SJSA1 (cell line): ENCODE measurements around the gene KIF6. TPM values are rescaled to one million over a fixed set of nuclear protein-coding genes. Genes with fewer than 3 reads are reported as not detected.

Source experiments
- DNase-seq, 2 experiments: peaks; one replicate each; pipeline ENCODE4 v3.0.0-alpha.2; 2015 to 2020; ENCODE audit warnings: low spot score in 2 of 2, low read depth in 1 of 2
- H3K27ac ChIP-seq: fragments of 250-450 bp; sonication (Bioruptor Pico); 2 replicates; pipeline ENCODE4 v1.5.1; 2020; ENCODE audit warnings: mild to moderate bottlenecking, moderate library complexity
- H3K27me3 ChIP-seq: fragments of 250-450 bp; sonication (Bioruptor Pico); replicated peaks from 2 replicates; pipeline ENCODE4 v1.5.1; 2020; ENCODE audit warnings: mild to moderate bottlenecking, moderate library complexity
- H3K36me3 ChIP-seq: fragments of 250-450 bp; sonication (Bioruptor Pico); 2 replicates; pipeline ENCODE4 v1.5.1; 2020; ENCODE audit warnings: mild to moderate bottlenecking
- H3K4me1 ChIP-seq: fragments of 250-450 bp; sonication (Bioruptor Pico); replicated peaks from 2 replicates; pipeline ENCODE4 v1.6.1; 2021; ENCODE audit warnings: mild to moderate bottlenecking
- H3K4me3 ChIP-seq: fragments of 250-450 bp; sonication (Bioruptor Pico); 2 replicates; pipeline ENCODE4 v1.5.1; 2020; ENCODE audit warnings: mild to moderate bottlenecking
- H3K9me3 ChIP-seq: fragments of 250-450 bp; sonication (Bioruptor Pico); replicated peaks from 2 replicates; pipeline ENCODE4 v1.5.1; 2020; ENCODE audit warnings: mild to moderate bottlenecking
- total RNA-seq: library from RNA; depleted of rRNA; stranded (reverse); fragments of >200 nt; shearing (Covaris generic); gene quantifications from 2 replicates; pipeline ENCODE4 v1.2.3, GENCODE V29; 2014

Gene KIF6
- total RNA-seq, 1 experiment from 2014 or later, result not detected

DNA sequence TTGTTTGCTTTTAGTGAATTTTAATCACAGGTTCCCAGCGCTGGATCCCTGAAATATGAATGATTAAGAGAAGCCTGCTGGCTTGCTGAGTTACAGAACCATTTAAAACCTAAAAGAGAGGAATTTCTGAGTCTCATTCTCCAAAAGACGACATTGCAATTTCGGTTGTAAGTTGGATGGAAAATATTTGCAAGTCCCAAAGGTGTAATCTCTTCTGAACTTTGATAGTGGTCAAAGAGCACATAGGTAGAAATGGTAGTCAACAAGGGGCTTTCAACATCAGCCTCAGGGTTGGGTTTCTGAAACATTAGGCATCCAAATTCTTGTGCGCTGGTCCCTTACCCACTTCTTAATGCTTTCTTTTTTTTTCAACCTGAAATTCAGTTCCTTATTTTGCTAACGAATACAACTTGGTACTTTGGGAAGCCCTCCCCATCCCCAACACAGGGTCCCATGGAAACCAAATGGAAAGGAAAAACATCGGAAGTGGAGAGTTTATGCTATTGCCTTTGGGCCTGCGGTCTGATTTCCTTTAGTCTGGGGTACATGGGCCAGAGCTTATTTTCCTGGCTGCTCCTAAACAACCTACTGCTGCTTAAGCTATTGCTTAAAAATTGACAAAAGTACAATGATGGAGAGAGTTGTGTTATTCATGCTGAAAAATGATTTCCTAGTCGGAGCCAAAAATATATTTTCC, 285.7 kb downstream of the KIF6 start:
- Histone ChIP-seq H3K4me3 (no peak overlapping the region), H3K27ac (no peak overlapping the region), H3K27me3 (no peaks in the 10 kb centered on the region), H3K9me3 (peaks cover 3% of the 10 kb centered on the region; the same call in 1 of the 2 replicates), H3K4me1 (no peaks in the 10 kb centered on the region), H3K36me3 (no peaks in the 10 kb centered on the region)
- no peak for DNase-seq

DNA sequence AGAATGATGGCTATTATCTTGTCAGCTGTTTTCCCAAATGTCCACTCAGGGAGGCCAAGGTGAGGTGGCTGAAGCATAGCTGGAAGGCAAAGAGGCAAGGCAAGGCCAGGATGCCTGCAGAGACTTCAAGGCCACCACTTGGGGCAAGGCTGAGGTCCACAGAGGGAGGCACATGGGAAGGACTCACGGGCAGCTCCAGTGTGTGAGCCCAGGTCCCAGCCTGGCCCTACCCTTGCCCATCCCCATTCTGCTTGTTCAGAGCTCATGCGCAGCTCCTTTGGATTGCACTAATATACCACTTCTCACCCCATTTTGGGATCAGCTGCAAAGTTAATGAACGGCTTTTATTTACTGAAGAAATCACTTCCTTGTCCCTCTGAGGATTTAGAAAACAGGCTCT, 291.6 kb downstream of the KIF6 start:
- no peak overlapping the region for H3K4me3 ChIP-seq
- H3K27me3 ChIP-seq, result no peaks in the 10 kb centered on the region
- peaks cover 17% of the 10 kb centered on the region for H3K4me1 ChIP-seq
- no peaks in the 10 kb centered on the region for H3K36me3 ChIP-seq
- peaks cover 3% of the 10 kb centered on the region; the same call in 1 of the 2 replicates for H3K9me3 ChIP-seq
- no peak overlapping the region for H3K27ac ChIP-seq
- no peak for DNase-seq

DNA sequence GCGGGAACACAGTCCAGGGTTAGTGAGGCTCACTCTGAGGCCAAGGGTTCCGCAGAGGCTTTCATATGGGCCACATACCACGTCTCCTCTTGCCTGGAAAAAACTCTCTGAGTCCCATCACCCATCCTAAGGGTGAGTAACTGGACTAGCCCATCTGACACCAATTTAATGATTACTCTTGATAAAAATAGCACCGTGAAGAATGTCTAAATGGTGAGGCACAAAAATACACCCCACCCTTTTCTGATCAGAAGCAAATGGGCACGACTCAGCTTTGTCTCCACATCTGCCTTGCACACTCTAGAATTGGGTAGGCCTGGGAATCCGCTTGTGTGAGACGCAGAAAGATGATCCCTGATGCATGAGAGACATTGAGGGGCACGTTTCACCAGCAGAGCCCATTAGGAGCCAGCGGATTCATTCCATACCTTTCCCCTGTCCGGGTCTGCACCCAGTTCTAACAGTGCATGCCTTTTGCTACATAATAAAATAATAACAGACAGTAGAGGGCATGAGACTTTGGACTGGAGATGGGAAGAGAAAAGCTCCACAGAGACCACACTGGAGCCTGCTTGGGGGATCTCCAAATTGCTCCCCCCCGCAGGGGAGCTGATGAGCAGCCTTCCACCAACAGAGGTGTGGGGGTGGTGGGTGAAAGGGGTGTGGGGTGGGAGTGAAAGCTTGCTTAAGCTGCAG, 292.7 kb downstream of the KIF6 start:
- H3K36me3 ChIP-seq, result no peaks in the 10 kb centered on the region
- peaks cover 3% of the 10 kb centered on the region; the same call in 1 of the 2 replicates for H3K9me3 ChIP-seq
- no peak overlapping the region for H3K4me3 ChIP-seq
- DNase-seq, result no peak
- peaks cover 17% of the 10 kb centered on the region for H3K4me1 ChIP-seq
- H3K27me3 ChIP-seq, result no peaks in the 10 kb centered on the region
- H3K27ac ChIP-seq, result no peak overlapping the region

DNA sequence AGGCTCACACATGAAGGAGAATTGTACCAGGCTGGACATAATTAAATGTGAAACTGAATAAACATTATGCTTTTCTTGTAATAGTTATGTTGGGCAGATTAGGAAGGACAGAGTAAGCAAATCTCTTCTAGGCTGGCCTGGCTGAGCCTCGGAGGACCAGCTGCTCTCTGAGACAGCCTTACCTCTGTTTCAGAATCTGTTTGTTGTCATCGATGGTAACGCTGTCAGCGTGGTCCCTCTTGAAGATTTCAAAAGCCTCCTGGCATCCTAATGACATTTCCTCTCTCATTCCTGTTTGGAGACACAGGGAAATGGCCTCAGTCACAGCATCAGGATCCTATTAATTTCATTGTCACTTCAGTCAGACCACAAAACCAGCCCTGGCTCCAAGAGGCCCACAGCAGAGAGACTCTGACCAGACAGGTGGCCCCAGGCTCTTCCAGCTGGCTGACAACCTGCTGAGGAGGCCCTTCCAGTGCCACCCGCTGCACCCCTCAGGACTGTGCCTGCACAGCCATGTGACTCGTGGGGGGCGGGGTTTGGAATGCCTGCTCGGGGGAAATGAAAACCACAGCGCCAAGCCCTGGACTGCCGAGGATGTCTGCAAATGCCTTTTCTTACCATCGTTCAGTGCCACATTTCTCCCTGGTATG, 294.2 kb downstream of the KIF6 start:
- Histone ChIP-seq H3K27ac (no peak overlapping the region; the same call in 1 of the 2 replicates), H3K9me3 (no peaks in the 10 kb centered on the region), H3K4me3 (no peak overlapping the region), H3K4me1 (peaks cover 26% of the 10 kb centered on the region), H3K36me3 (no peaks in the 10 kb centered on the region), H3K27me3 (no peaks in the 10 kb centered on the region)
- DNase-seq, result peak; percentile 35 to 80

DNA sequence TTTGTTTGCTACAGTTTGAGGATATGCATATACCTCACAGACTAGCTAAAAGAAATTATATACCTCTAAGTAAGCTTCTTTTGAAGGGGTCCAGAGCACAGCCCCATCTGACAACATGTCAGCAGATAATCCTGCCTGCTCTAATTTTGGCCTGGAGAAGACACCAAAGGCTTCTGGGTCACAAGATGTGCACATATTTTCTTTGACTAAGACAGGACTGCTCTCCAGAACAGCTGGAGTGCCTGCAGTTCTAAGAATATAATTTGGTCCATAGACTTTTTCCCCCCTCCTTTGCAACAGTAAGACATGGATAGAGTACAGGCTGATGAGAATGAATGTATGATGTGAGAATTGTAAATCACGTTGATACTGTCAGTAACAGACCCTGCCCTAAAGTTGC, 294.8 kb downstream of the KIF6 start:
- no peaks in the 10 kb centered on the region for H3K36me3 ChIP-seq
- H3K4me1 ChIP-seq, result peaks cover 30% of the 10 kb centered on the region
- H3K27ac ChIP-seq, result no peak overlapping the region; the same call in 1 of the 2 replicates
- no peaks in the 10 kb centered on the region for H3K27me3 ChIP-seq
- no peaks in the 10 kb centered on the region for H3K9me3 ChIP-seq
- no peak overlapping the region for H3K4me3 ChIP-seq
- no peak for DNase-seq

DNA sequence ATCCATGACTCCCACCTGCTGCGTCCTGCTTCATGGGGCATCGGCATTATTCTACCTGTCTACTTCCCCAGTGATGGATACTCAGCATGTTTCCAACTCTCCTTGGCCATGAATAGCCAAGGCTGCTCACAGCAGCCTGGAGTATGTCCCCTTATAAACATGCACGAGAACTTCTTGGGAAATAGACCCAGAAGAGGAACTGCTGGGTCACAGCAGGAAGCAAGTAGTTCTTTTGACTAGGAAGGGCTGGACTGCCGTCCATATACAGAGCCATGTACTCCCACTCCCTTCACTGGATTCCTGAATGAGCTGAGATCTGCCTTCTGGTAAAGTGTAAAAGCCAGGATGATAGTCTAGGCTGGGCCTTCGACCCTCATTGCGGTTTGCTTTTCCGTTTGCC, 296.4 kb downstream of the KIF6 start:
- H3K36me3 ChIP-seq, result no peaks in the 10 kb centered on the region
- no peaks in the 10 kb centered on the region for H3K9me3 ChIP-seq
- no peak overlapping the region for H3K4me3 ChIP-seq
- no peak for DNase-seq
- H3K27me3 ChIP-seq, result no peaks in the 10 kb centered on the region
- H3K4me1 ChIP-seq, result peaks cover 37% of the 10 kb centered on the region
- no peak overlapping the region for H3K27ac ChIP-seq

DNA sequence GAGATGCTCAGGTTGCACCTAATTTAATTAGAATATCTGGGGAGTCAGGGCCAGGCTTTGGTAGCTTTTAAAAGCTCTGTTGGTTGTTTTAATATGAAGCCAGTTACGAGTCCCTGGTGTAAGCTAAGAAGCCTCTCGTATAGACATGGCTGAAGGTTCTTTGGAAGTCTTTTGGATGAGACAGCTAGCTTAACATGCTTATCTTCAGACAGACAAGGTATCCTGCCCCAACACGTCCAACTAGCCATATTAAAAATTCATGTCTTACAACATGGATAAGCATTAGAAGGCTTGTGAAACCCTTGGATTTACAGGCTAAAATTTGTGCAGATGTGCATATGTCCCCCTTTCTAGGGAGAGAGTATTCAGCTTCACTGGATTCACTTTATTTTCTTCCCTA, 297.1 kb downstream of the KIF6 start:
- Histone ChIP-seq H3K9me3 (no peaks in the 10 kb centered on the region), H3K36me3 (no peaks in the 10 kb centered on the region), H3K27ac (no peak overlapping the region), H3K27me3 (no peaks in the 10 kb centered on the region), H3K4me3 (no peak overlapping the region), H3K4me1 (peaks cover 37% of the 10 kb centered on the region)
- no peak for DNase-seq

DNA sequence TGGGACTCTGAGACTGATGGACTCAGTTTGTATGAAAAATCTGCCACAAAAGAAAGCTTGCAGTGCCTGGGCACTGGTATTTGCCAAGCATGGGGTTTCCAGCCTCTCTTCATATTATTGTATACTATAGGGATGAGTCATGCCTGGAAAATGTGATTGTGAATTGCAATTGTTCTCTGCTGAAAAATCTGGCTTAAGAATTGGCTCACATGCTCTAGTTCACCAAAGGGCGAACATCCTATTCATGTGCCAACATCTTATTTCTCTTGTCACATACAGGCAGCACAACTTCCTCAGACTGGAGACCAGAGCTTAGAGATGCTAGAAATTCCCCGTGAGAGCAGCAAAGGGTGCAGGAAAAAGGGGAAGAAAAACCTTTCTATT, 299.1 kb downstream of the KIF6 start:
- Histone ChIP-seq H3K36me3 (no peaks in the 10 kb centered on the region), H3K4me1 (peaks cover 24% of the 10 kb centered on the region), H3K4me3 (no peak overlapping the region), H3K27ac (peak overlapping the region; percentile 88), H3K27me3 (no peaks in the 10 kb centered on the region), H3K9me3 (no peaks in the 10 kb centered on the region)
- peak; percentile 69 to 91 for DNase-seq

DNA sequence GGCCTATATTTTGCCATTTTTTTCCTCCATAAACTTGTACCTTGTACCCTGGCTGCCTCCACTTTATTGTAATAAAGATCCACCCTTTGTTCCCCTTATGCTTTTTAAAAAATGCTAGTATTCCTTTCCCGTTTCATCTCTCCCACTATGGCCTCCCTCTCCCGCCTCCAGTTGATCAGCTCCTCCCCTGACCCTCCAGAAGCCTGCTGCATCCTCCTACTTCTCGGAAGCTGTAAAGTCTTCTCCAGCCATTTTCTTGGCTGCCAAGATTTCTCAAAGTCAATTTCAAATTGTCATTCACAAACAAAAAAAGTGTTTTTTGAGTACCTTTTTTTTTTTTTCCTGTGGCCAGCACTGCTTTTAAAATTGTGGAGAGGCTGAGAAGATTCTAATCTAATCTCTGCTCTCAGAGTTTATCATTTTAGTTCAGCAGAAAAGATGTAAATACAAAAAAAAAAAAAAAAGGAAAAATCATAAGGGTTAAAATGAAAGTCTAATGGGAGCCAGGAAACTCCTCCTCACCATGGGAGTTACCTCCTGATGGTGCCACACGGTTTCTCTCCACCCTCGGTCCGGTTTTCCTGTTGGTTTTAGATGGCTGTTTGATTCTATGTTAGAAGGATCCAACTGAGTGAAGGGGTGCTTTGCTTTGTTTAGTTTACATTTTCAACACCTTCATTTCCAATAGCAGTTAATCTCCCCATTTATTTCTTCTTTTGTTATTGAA, 299.7 kb downstream of the KIF6 start:
- H3K4me3 ChIP-seq, result no peak overlapping the region
- H3K9me3 ChIP-seq, result no peaks in the 10 kb centered on the region
- no peak for DNase-seq
- H3K27me3 ChIP-seq, result no peaks in the 10 kb centered on the region
- H3K36me3 ChIP-seq, result no peaks in the 10 kb centered on the region
- H3K4me1 ChIP-seq, result peaks cover 20% of the 10 kb centered on the region
- peak overlapping the region; percentile 88 for H3K27ac ChIP-seq

DNA sequence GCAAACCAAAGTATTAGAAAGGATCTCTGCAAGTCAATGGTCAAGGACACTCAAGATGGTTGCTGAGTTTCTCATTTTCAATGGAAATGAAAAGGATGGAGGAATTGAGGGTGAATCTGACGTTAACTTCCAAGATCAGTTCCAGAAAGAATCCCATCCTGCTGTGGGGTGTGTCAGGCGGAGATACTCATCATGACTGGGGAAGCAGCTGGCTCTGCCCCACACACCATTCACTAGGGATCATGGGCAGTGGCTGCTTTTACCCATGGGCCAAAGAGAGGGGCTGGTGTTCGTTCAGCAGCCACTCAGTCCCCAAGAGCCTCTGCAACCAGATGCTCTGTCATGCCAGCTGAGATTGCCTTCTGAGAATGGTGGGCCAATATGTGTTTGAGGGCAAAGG, 300.4 kb downstream of the KIF6 start:
- Histone ChIP-seq H3K4me1 (peaks cover 20% of the 10 kb centered on the region), H3K27ac (peak overlapping the region; percentile 88), H3K4me3 (no peak overlapping the region), H3K27me3 (no peaks in the 10 kb centered on the region), H3K36me3 (no peaks in the 10 kb centered on the region), H3K9me3 (no peaks in the 10 kb centered on the region)
- no peak for DNase-seq

DNA sequence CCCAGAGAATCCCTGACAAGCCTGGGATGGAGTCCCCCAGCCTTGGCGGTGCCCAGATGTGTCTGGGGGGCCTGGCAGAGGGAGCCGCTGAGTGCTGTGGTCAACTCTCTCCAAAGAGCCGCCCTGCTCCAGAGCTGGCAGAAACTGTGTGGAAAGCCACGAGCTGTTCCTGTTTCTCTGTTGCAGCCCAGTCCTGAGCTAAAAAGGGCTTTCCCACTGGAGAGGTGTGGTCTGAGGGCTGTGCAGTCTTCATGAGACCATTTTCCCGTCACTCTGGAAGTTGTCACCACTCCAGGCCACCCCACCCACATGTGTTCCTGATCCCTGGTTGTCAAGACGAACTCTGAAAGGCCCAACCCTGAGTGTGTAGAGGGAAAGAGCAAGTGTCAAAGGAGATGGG, 303.0 kb downstream of the KIF6 start:
- Histone ChIP-seq H3K27me3 (no peaks in the 10 kb centered on the region), H3K9me3 (no peaks in the 10 kb centered on the region), H3K36me3 (no peaks in the 10 kb centered on the region), H3K4me3 (no peak overlapping the region), H3K27ac (no peak overlapping the region), H3K4me1 (peaks cover 24% of the 10 kb centered on the region)
- DNase-seq, result no peak

DNA sequence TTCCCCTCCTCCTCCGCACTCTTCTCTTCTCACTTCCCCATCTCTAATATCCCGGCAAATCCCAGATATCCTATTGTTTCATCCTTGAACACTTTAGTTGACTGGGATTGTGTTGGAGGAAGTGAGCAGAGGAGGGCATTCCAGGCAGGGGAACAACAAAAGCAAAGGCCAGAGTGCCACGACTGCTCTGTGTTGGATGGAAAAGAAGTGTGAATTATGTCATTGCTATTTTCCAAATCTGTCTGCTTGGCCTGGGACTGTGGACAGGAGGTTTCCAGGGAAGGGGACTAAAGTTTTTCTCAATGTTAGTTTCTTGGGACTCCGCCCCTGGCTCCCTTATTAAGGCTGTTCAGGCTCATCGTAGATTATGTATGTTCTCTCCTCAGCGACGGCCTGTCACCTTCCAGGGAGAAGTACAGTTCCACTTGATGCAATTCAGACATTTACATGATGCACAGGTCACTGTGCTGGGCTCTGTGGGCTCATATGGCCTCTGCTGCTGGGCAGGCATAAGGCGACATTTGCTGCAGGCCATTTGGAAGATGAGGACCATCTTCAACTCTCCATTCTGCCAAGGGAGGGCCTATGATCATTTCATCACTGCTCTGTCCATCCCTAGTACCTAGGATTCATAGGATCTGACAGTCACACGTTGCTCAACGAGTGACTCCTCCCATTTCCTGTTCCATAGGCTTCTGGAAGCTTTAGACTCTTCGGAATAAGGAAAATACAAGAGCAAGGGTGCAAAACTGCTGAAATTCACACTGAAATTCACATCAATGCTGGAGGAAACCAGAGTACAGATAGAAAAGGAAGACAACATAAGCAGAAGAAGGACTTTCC, 303.6 kb downstream of the KIF6 start:
- H3K36me3 ChIP-seq, result no peaks in the 10 kb centered on the region
- H3K4me1 ChIP-seq, result peaks cover 23% of the 10 kb centered on the region
- no peaks in the 10 kb centered on the region for H3K9me3 ChIP-seq
- H3K27me3 ChIP-seq, result no peaks in the 10 kb centered on the region
- H3K27ac ChIP-seq, result no peak overlapping the region
- H3K4me3 ChIP-seq, result no peak overlapping the region
- no peak for DNase-seq
